Panc1 (cell line): ENCODE results near the gene BTBD19. TPM values are rescaled to one million over a fixed set of nuclear protein-coding genes. Genes with fewer than 3 reads are reported as not detected.

Experiments
- ATAC-seq: fragments of 200-7000 bp; cut with Tn5 transposase; 2 replicates; pipeline ENCODE4 v1.9.1; 2020; ENCODE audit warnings: mild to moderate bottlenecking, moderate library complexity
- BruUV-seq: library from RNA; stranded (reverse); fragments of 400-500 nt; replicated peaks from 2 replicates; lab custom pipeline; 2021; lab: Mats Ljungman, UMichigan
- CTCF ChIA-PET: fragments of 300-600 bp; sonication (Branson Sonifier 250); formaldehyde crosslinking; loops from one replicate; lab custom pipeline; 2022; ENCODE audit warnings: antibody characterized with exemption; lab: Charles Lee
- POLR2A ChIA-PET: fragments of 300-600 bp; sonication (Branson Sonifier 250); formaldehyde crosslinking; loops from one replicate; lab custom pipeline; 2022; ENCODE audit warnings: antibody characterized with exemption; lab: Charles Lee
- DNase-seq: peaks from one replicate; pipeline ENCODE4 v3.0.0-alpha.2; 2010; ENCODE audit warnings: low read depth, low spot score
- H3K27ac ChIP-seq: 2 replicates; pipeline ENCODE4 v1.5.1; 2011; ENCODE audit warnings: mild to moderate bottlenecking, low read length, inconsistent platforms
- H3K27me3 ChIP-seq: fragments of 200-500 bp; sonication (Bioruptor generic); 2 replicates; pipeline ENCODE4 v1.6.0; 2014; ENCODE audit warnings: low read length, inconsistent platforms; ENCODE audit not compliant: control insufficient read depth, insufficient read depth
- H3K36me3 ChIP-seq: fragments of 200-500 bp; sonication (Bioruptor generic); 2 replicates; pipeline ENCODE4 v1.5.1; 2014; ENCODE audit warnings: inconsistent platforms, mild to moderate bottlenecking, low read length, moderate library complexity; ENCODE audit not compliant: control insufficient read depth, insufficient read depth
- H3K4me1 ChIP-seq: 2 replicates; pipeline ENCODE4 v1.5.1; 2011; ENCODE audit warnings: inconsistent platforms, mild to moderate bottlenecking, low read length, moderate library complexity; ENCODE audit not compliant: control insufficient read depth, insufficient read depth
- H3K4me3 ChIP-seq, 2 experiments: 2 replicates each; pipeline ENCODE4 v1.5.1; 2011 to 2012; ENCODE audit warnings: low read depth in 2 of 2, low read length in 2 of 2, mild to moderate bottlenecking in 2 of 2, inconsistent platforms in 1 of 2, moderate library complexity in 1 of 2
- H3K9me3 ChIP-seq: fragments of 200-500 bp; sonication (Bioruptor generic); 2 replicates; pipeline ENCODE4 v1.5.1; 2014; ENCODE audit warnings: low read depth, mild to moderate bottlenecking, inconsistent platforms, low read length, moderate library complexity; ENCODE audit not compliant: control insufficient read depth, insufficient read depth
- CTCF ChIP-seq: fragments of 450-650 bp; IDR thresholded peaks from 2 replicates; pipeline ENCODE4 v1.5.1; 2017; ENCODE audit warnings: mild to moderate bottlenecking
- POLR2AphosphoS5 ChIP-seq: IDR thresholded peaks from 2 replicates; pipeline ENCODE4 v1.6.1; 2012; ENCODE audit warnings: mild to moderate bottlenecking, low read depth, low read length, moderate library complexity
- REST ChIP-seq, 2 experiments: IDR thresholded peaks; 2 replicates each; pipeline ENCODE4 v1.6.1; 2011 to 2012; ENCODE audit warnings: low read depth in 2 of 2, control low read depth in 1 of 2, low read length in 1 of 2, mild to moderate bottlenecking in 1 of 2, moderate library complexity in 1 of 2; ENCODE audit not compliant: insufficient read depth in 1 of 2
- SIN3A ChIP-seq: IDR thresholded peaks from 2 replicates; pipeline ENCODE4 v1.6.1; 2012; ENCODE audit warnings: low read depth, mild to moderate bottlenecking, low read length, moderate library complexity, borderline replicate concordance; ENCODE audit not compliant: insufficient read depth
- TCF7L2 ChIP-seq: IDR thresholded peaks from 2 replicates; pipeline ENCODE4 v1.6.1; 2011; ENCODE audit warnings: mild to moderate bottlenecking, low read depth, low read length, inconsistent platforms
- in situ Hi-C: cut with HindIII; loops from 2 replicates; pipeline ENCODE4 v1.10.0; 2016; ENCODE audit warnings: low sequenced_read_pairs, low pct_unique_long_range_greater_than_20kb
- intact Hi-C: fragments of 100-400 bp; cut with micrococcal nuclease; formaldehyde crosslinking; loops from one replicate; pipeline ENCODE4 v1.10.0; 2022; ENCODE audit not compliant: unreplicated experiment
- total RNA-seq: library from RNA; stranded (reverse); gene quantifications from one replicate; pipeline ENCODE4 v1.2.1, GENCODE V29; 2021; ENCODE audit not compliant: unreplicated experiment

The BTBD19 gene
- total RNA-seq, 1 experiment from 2014 or later, result 2.6 TPM

- Histone ChIP-seq H3K4me1 (no peaks in the 10 kb centered on the region), H3K36me3 (no peaks in the 10 kb centered on the region), H3K27ac (no peak overlapping the region), H3K9me3 (no peaks in the 10 kb centered on the region), H3K4me3 (no peak overlapping the region), H3K27me3 (no peaks in the 10 kb centered on the region)
- in situ Hi-C loops, result no loop called here
- ChIA-PET POLR2A (no interaction called here), CTCF (no interaction called here)
- intact Hi-C loops, result loop anchor here (10.0 kb wide), 1 partner anchor 473 kb away; no protein-coding TSS in a partner anchor
- TF ChIP-seq SIN3A, result no peak
- no peak for TF ChIP-seq TCF7L2
- no peak for TF ChIP-seq CTCF
- TF ChIP-seq POLR2AphosphoS5, result no peak
- TF ChIP-seq REST (IDR thresholded peaks at IDR 0.05; ENCODE audit: insufficient read depth in 1 of 2, low read depth in 2 of 2, low read length in 1 of 2), result no peak
- BruUV-seq, result no TSS peak
- no peak for ATAC-seq
- DNase-seq, result no peak
Observed at GRCh38 chr1:44831516-44831915, 23.2 kb downstream of the BTBD19 start.

GRCh38 chr1:44832056-44832705 lies 23.9 kb downstream of the BTBD19 start:
- CTCF ChIA-PET, result no interaction called here
- Histone ChIP-seq H3K4me3 (no peak overlapping the region), H3K36me3 (no peaks in the 10 kb centered on the region), H3K4me1 (no peaks in the 10 kb centered on the region), H3K9me3 (no peaks in the 10 kb centered on the region), H3K27ac (no peak overlapping the region), H3K27me3 (no peaks in the 10 kb centered on the region)
- no peak for TF ChIP-seq CTCF
- no peak for TF ChIP-seq POLR2AphosphoS5
- TF ChIP-seq TCF7L2, result no peak
- no peak for TF ChIP-seq REST (IDR thresholded peaks at IDR 0.05; ENCODE audit: insufficient read depth in 1 of 2, low read depth in 2 of 2, low read length in 1 of 2)
- TF ChIP-seq SIN3A, result no peak
- ATAC-seq (no peak), DNase-seq (no peak)
- in situ Hi-C loops, result no loop called here
- no TSS peak for BruUV-seq
- POLR2A ChIA-PET, result no interaction called here
- intact Hi-C loops, result loop anchor here (10.0 kb wide), 1 partner anchor 473 kb away; no protein-coding TSS in a partner anchor
